ENCODE results near the gene NPVF. TPM values are rescaled to one million over a fixed set of nuclear protein-coding genes. Genes with fewer than 3 reads are reported as not detected.

Gene NPVF
- total RNA-seq, 1 donor = not detected

- TF ChIP-seq CTCF (IDR thresholded peaks at IDR 0.05; ENCODE audit: insufficient read depth, low read length) = no peak
- H3K4me3 ChIP-seq (ENCODE audit: low read depth, low read length) = no peak overlapping the region
- no peak for DNase-seq (ENCODE audit: low read depth)
Measured at GRCh38 chr7:25249772-25250171, 21.5 kb upstream of the NPVF start.

DNA sequence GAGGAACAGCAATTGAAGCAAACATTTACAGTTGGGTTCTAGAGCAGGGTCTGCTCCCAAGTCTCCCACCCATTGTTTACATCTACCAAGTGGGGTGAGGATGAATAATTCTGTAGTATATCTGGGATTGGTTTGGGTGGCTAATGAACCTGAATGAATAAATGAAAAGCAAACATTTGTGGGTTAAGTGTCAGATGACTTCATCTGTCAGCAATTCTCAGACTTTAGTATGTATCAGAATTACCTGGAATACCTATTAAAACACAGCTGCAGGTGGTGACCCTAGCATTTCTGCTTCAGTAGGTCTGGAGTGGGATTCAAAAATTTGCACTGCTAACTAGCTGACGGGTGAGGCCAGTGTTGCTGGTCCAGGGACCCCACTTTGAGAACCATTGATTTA lies 18.0 kb upstream of the NPVF start:
- no peak overlapping the region for H3K4me3 ChIP-seq (ENCODE audit: low read depth, low read length)
- TF ChIP-seq CTCF (IDR thresholded peaks at IDR 0.05; ENCODE audit: insufficient read depth, low read length) = no peak
- no peak for DNase-seq (ENCODE audit: low read depth)

DNA sequence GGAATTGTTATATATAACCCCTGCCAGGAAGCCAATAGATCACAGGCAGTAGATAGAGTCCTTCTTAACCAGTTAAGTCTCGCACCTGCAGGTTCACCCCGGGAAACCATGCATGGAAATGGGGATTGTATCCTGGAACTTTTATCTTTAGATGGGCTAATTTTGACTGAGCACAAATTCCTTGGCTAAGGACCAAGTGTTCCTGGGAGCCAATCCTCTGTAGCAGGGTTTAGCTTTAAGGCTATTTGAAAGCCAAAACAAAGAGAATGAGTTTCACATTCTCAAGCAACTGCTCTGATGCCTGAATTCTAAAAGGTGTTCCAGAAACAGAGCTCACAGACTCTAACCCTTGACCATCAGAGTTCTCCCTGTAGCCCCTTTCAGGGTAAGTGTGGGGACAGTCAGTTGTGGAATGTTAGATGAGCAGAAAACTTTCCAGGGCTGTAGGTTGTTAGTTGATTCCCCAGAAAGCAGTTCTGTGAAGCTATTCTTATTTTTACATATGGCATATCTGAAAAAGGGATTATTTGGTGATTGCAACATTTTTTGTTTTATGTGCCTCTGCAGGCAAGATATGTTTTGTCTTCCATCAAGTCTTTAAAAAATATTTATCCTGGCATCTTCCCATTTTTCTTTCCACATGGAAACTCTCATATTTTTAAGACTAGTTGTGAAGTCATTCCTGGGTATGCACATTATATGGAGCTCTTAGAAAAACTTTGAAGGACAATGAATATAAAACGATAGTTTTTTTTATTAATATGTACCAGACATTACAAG lies 16.2 kb upstream of the NPVF start:
- peak; percentile 15 for DNase-seq (ENCODE audit: low read depth)

GRCh38 chr7:25242678-25243077 lies 14.4 kb upstream of the NPVF start:
- no peak for TF ChIP-seq CTCF (IDR thresholded peaks at IDR 0.05; ENCODE audit: insufficient read depth, low read length)

More for the DNA sequence above, 16.2 kb upstream of the NPVF start:
- no peak overlapping the region for H3K4me3 ChIP-seq (ENCODE audit: low read depth, low read length)
- no peak for TF ChIP-seq CTCF (IDR thresholded peaks at IDR 0.05; ENCODE audit: insufficient read depth, low read length)

GRCh38 chr7:25240896-25241295 lies 12.6 kb upstream of the NPVF start:
- no peak for DNase-seq (ENCODE audit: low read depth)
- H3K4me3 ChIP-seq (ENCODE audit: low read depth, low read length) = no peak overlapping the region
- TF ChIP-seq CTCF (IDR thresholded peaks at IDR 0.05; ENCODE audit: insufficient read depth, low read length) = no peak

More at GRCh38 chr7:25242678-25243077, 14.4 kb upstream of the NPVF start:
- DNase-seq (ENCODE audit: low read depth) = no peak
- no peak overlapping the region for H3K4me3 ChIP-seq (ENCODE audit: low read depth, low read length)

GRCh38 chr7:25240340-25240739 lies 12.1 kb upstream of the NPVF start:
- H3K4me3 ChIP-seq (ENCODE audit: low read depth, low read length) = no peak overlapping the region
- no peak for TF ChIP-seq CTCF (IDR thresholded peaks at IDR 0.05; ENCODE audit: insufficient read depth, low read length)
- DNase-seq (ENCODE audit: low read depth) = peak; percentile 21

DNA sequence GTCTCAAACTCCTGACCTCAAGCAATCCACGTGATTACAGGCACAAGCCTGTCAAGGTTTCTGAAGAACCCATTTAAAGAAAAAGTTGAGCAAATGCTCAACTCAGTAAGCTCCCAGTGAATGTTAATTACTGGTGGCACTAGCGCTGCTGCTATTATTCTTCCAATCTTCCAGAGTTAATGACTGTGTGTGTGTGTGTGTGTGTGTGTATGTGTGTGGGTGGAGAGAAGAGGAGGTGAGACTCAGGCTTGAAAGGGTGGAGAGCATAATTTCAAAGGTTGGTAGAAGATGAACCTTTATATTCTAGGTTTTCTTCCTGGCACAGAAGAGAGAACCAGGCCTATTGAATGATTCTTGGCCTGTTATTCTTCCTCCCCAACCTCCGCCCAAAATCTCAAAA lies 11.6 kb upstream of the NPVF start:
- no peak overlapping the region for H3K4me3 ChIP-seq (ENCODE audit: low read depth, low read length)
- DNase-seq (ENCODE audit: low read depth) = no peak
- no peak for TF ChIP-seq CTCF (IDR thresholded peaks at IDR 0.05; ENCODE audit: insufficient read depth, low read length)
